Psoas muscle (tissue), 8 donors: ENCODE results near the gene ARMC3. TPM values are rescaled to one million over a fixed set of nuclear protein-coding genes. Genes with fewer than 3 reads are reported as not detected.
"Not testable (repeated sequence)": the region's sequence is repeated elsewhere in the genome, so short reads cannot be mapped to it uniquely, and the experiment has no call there.

Experiments used
- ATAC-seq, 4 donors: fragments of 200-7000 bp; cut with Tn5 transposase; one replicate each; pipeline ENCODE4 v1.9.1; 2020; ENCODE audit warnings: moderate library complexity in 3 of 4, mild to moderate bottlenecking in 2 of 4
- DNase-seq, 2 donors: peaks; one replicate each; pipeline ENCODE4 v3.0.0-alpha.2; 2020
- H3K27ac ChIP-seq: fragments of 200-600 bp; one replicate; pipeline ENCODE4 v1.8.0; 2022
- H3K27me3 ChIP-seq, 3 donors: fragments of 200-600 bp in 1 of 3; one replicate each; pipeline versions ENCODE4 v1.6.1 to v1.8.0; 2013 to 2022; ENCODE audit warnings: low read length in 2 of 3, mild to moderate bottlenecking in 2 of 3, moderate library complexity in 1 of 3; ENCODE audit not compliant: insufficient read depth in 3 of 3
- H3K36me3 ChIP-seq, 2 donors: fragments of 200-600 bp in 1 of 2; one replicate each; pipeline versions ENCODE4 v1.6.1 to v1.8.0; 2013 to 2022; ENCODE audit warnings: low read depth in 1 of 2, mild to moderate bottlenecking in 1 of 2, moderate library complexity in 1 of 2; ENCODE audit not compliant: insufficient read depth in 1 of 2
- H3K4me1 ChIP-seq: fragments of 200-600 bp; one replicate; pipeline ENCODE4 v1.8.0; 2022
- H3K4me3 ChIP-seq: fragments of 200-600 bp; one replicate; pipeline ENCODE4 v1.8.0; 2022; ENCODE audit warnings: mild to moderate bottlenecking
- H3K9me3 ChIP-seq: fragments of 200-600 bp; one replicate; pipeline ENCODE4 v1.8.0; 2022
- WGBS, 3 donors: extraction: QIAGEN DNeasy Blood & Tissue Kit; methylation state at CpG; one replicate each; pipeline versions ENCODE4 v1.1.6 to v1.1.7; 2013; 5-methylcytosine and 5-hydroxymethylcytosine counted together
- intact Hi-C, 2 donors: fragments of 100-400 bp; cut with DNase I; formaldehyde crosslinking; loops; one replicate each; pipeline versions ENCODE4 v1.11.0 to v1.14.2; 2022
- polyA plus RNA-seq, 3 donors: library from polyadenylated mRNA; stranded (reverse); fragments of 200-250 nt; gene quantifications; one replicate each; pipeline ENCODE4 v1.2.3, GENCODE V29; 2013
- total RNA-seq, 4 donors: library from RNA; stranded (reverse); fragmentation: NEBNext Ultra II Directional in 2 of 4; extraction: Animal tissue kit (Norgen Biotek cat#: 25700) in 2 of 4; gene quantifications; one replicate each; pipeline versions ENCODE4 v1.2.1 to v1.2.4, GENCODE V29; 2021 to 2023
- TF ChIP-seq, protein P1 (sequence below): fragments of 200-600 bp; IDR thresholded peaks from one replicate; pipeline ENCODE4 v1.8.0; 2022; ENCODE audit warnings: antibody characterized with exemption
- donor health status: healthy with polysubstance abuse.
- donor health status: DM: no; HTN: no; CAD: no; lungs with moderate emphysema.
- donor health status: Bipolar disorder and iron deficiency.
- donor health status: healthy.
- donor health status: DM: yes; HTN: yes; CAD: no.
- donor health status: DM: no; HTN: no; CAD: no.
- donor health status: DM: no; HTN: no; CAD: no.
- donor health status: DM: yes; HTN: yes; CAD: no.

Gene ARMC3
- total and polyA plus RNA-seq, 7 donors: not detected

DNA sequence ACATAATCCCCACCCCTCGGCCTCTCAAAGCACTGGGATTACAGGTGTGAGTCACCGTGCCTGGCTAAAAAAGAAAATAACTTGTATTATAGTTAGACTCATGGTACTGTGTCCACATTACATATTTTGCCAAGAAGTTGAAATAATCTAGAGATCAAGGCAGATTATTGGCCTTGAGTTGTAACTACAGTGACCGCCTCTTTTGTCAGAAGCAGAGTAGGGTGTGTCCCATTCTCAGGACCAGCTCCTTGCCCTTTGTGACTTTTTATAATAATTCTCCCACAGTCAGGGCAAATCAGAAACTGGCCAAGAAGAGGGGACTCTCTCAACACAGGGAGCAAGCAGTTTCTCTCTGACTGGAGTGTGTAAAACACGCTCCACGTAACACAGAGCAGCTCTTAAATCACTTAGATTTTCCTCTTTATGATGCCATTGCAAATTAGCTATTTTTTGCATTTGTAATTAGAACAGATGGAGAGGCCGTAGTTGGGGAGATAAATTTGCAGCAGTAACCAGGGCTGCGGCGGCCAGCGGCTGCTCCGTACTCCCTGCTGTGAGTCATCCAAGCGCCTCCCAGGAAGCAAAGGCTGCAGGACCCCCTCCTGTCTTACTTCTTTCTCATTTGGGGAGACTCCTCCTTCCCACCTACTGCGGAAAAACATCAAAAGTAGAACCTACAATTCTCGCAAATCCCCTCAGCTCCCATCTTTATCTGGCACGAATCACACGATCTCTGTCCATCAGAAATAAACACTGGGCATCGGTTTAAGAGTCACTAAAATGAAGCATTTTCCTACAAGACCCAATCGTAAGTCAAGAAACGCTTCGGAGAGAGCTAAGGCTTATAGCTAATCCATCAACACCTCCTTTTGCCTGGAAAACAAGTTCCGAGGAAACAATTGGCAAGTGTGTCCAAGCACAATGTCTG lies 135.5 kb downstream of the ARMC3 start:
- H3K4me1 ChIP-seq: peaks cover 19% of the 10 kb centered on the region
- intact Hi-C loops: loop anchor here in 1 of 2 donors (10.0 kb wide), 1 partner anchor 1059 kb away; the partner anchor contains the start of gene DNAJC1
- peak overlapping the region; percentile 13 for H3K4me3 ChIP-seq
- TF ChIP-seq, protein P1, sequence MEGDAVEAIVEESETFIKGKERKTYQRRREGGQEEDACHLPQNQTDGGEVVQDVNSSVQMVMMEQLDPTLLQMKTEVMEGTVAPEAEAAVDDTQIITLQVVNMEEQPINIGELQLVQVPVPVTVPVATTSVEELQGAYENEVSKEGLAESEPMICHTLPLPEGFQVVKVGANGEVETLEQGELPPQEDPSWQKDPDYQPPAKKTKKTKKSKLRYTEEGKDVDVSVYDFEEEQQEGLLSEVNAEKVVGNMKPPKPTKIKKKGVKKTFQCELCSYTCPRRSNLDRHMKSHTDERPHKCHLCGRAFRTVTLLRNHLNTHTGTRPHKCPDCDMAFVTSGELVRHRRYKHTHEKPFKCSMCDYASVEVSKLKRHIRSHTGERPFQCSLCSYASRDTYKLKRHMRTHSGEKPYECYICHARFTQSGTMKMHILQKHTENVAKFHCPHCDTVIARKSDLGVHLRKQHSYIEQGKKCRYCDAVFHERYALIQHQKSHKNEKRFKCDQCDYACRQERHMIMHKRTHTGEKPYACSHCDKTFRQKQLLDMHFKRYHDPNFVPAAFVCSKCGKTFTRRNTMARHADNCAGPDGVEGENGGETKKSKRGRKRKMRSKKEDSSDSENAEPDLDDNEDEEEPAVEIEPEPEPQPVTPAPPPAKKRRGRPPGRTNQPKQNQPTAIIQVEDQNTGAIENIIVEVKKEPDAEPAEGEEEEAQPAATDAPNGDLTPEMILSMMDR: no peak
- ATAC-seq (no peak), DNase-seq (no peak)
- H3K9me3 ChIP-seq: peaks cover 8% of the 10 kb centered on the region
- 27 to 46% (median 33%) methylated on average over 20 of the region's 20 CpGs for WGBS, 3 donors
- no peaks in the 10 kb centered on the region for H3K27me3 ChIP-seq
- no peaks in the 10 kb centered on the region for H3K36me3 ChIP-seq
- H3K27ac ChIP-seq: no peak overlapping the region

DNA sequence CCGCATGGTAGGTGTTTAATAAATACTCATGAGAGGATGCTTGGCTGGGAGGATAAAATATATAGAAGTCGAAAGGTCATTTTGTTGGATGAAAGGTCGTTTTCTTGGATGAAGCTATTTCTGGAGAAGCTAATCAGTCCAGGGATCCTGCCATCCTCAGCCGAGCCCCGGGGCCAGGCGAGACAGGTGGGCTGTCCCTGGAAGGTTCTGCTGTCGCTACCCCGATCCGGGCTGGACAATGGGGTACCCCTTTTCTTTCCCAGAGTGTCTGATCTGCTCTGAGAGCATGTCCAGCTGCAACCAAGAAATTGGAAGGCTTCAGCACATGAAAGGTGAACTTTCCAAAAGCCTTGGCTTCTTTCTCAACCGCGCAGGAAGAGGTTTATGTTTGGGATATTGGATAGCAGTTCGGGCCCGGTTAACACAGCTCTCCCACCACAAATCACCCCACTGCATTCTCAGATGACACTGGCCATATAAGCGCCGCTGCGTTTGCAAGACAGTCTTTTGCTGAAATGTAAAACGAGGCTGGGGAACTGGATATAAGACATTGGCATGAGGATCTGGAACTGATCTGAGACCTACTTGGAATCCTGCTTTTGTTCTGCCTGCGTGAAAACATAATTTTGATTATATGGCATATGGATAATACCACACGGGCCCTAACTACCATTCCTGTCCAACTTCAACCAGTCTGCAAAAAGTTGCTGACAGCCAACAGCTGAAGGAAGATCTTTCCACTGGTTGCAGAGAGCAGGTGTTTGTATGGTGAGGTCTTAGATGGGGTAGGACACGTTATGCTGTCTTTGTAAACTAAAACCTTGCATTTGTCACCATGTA lies 136.3 kb downstream of the ARMC3 start:
- Histone ChIP-seq H3K4me3 (no peak overlapping the region), H3K9me3 (peaks cover 3% of the 10 kb centered on the region), H3K4me1 (peaks cover 28% of the 10 kb centered on the region), H3K27ac (no peak overlapping the region), H3K27me3 (no peaks in the 10 kb centered on the region), H3K36me3 (no peaks in the 10 kb centered on the region)
- intact Hi-C loops: loop anchor here in 1 of 2 donors (10.0 kb wide), 1 partner anchor 1059 kb away; the partner anchor contains the start of gene DNAJC1
- DNase-seq (no peak), ATAC-seq (peak in 1 of 4 donors; percentile 44)
- TF ChIP-seq, protein P1: no peak
- 23 to 42% (median 28%) methylated on average over 20 of the region's 20 CpGs for WGBS, 3 donors

DNA sequence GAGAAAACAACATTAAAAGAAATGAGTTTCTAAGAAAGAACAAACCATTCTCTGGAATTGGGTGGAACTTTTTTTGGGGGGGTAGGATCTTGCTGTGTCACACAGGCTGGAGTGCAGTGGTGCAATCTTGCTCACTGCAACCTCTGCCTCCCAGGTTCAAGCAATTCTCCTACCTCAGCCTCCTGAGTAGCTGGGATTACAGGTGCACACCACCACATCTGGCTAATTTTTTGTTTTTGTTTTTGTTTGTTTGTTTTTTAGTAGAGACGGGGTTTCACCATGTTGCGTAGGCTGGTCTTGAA lies 136.9 kb downstream of the ARMC3 start:
- H3K27ac ChIP-seq, H3K36me3 ChIP-seq, H3K27me3 ChIP-seq, ATAC-seq, H3K9me3 ChIP-seq, H3K4me3 ChIP-seq, DNase-seq: not testable (repeated sequence)
- intact Hi-C loops: loop anchor here (5.0 to 10.0 kb wide), 4 partner anchors 62 to 1062 kb away; partner anchors contain the start of gene DNAJC1 (in 2 of the 2)
- 91 to 100% (median 95%) methylated on average over 2 of the region's 2 CpGs for WGBS, 3 donors
- H3K4me1 ChIP-seq: peaks cover 33% of the 10 kb centered on the region

DNA sequence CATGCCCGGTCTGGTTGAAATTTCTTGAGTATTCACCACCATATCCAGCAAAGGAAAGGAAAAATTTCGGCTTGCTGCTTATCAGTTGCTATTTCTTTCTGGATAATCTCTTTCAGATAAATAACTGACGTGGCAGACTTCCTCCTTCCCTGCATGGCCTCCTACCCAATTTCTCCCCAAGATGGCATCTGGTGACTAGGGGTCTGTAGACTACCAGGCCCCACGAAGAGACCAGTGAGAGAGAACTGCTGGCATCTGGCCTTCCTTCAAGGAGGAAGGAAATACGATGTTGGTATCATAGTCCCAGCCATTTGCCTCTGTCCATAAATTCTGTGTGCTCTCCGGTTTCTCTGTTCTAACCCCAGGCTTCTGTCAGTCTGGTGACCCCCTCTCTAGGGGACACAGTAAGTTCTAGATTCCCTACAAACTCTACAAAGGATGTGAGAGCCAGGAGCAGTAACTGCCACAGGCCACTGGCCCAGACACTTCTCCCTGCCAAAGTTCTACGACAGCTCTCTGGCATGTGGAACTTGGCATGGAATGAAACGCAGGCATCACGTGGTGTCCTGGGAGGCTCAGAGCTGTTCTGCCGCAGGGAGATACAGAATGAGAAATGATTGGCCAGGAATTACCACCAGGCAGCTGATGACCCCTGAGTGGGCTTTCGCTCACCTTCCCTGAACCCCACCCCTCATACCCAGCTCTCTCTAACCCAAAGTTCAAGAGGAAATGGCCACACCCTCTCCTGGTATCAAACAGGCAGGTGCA lies 137.5 kb downstream of the ARMC3 start:
- no peaks in the 10 kb centered on the region for H3K9me3 ChIP-seq
- H3K36me3 ChIP-seq: no peaks in the 10 kb centered on the region
- WGBS, 3 donors: 25 to 31% (median 26%) methylated on average over 11 of the region's 11 CpGs
- DNase-seq (peak; percentile 65 to 81), ATAC-seq (peak; percentile 90 to 98 (median 93))
- peaks cover 38% of the 10 kb centered on the region for H3K4me1 ChIP-seq
- H3K27me3 ChIP-seq: no peaks in the 10 kb centered on the region
- TF ChIP-seq, protein P1: no peak
- intact Hi-C loops: loop anchor here (5.0 to 10.0 kb wide), 4 partner anchors 63 to 1063 kb away; partner anchors contain the start of gene DNAJC1 (in 2 of the 2)
- H3K4me3 ChIP-seq: no peak overlapping the region
- H3K27ac ChIP-seq: peak overlapping the region; percentile 39
